Mesenteric fat pad (tissue), 1 donor: ENCODE measurements around the gene CTSW. TPM values are rescaled to one million over a fixed set of nuclear protein-coding genes. Genes with fewer than 3 reads are reported as not detected.

ENCODE experiments used
- DNase-seq: peaks from one replicate; pipeline ENCODE4 v3.0.0-alpha.2; 2020; ENCODE audit warnings: low spot score
- total RNA-seq: library from RNA; stranded (reverse); fragmentation: NEBNext Ultra II Directional; extraction: Animal tissue kit (Norgen Biotek cat#: 25700); gene quantifications from one replicate; pipeline ENCODE4 v1.2.1, GENCODE V29; 2021
- donor health status: DM: yes; HTN: yes; CAD: no.

Gene CTSW
- total RNA-seq, 1 donor from 2014 or later: 1.3 TPM

DNA sequence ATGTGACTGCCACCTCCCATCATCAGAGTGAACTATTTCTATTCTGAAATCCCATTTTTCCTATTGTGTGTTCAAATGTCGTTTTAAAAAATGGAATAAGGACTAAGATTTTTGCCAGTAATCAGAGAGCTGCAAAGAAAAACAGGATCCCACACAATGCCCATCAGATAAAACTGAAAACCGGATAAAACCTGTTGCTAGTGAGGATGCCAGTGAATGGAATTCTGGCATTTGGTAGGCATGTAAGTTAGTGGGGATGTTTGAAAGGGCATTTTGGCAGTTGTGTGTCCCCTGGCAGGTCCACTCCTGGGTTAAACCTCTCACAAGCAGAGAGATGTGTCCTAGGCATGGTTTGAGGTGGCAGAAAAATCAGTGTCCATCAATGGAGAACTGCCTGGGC, 45.8 kb downstream of the CTSW start:
- DNase-seq: no peak

DNA sequence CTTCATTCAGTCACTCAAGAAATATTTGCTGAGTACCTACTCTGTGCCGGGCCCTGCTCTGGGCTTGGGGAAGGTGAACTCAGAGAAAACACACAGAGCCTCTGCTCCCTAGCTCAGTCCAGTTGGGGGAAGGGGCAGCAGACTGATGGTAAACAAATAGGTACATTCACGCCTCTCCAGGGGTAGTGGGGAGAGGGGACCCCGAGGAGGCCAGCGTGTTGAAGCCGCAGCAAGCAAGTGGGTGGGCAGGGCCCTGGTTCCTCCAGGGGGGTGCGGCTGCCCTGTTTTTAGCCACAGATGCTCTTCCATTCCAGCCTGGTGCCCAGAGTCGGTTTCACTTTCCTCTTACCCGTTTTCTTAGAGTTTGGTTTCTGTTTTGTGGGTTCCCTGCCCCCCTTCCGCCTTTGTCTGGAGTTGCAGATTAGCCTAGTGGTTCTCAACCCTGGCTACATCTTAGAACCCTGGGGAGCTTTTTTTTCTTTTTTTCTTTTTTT, 48.3 kb downstream of the CTSW start:
- no peak for DNase-seq

DNA sequence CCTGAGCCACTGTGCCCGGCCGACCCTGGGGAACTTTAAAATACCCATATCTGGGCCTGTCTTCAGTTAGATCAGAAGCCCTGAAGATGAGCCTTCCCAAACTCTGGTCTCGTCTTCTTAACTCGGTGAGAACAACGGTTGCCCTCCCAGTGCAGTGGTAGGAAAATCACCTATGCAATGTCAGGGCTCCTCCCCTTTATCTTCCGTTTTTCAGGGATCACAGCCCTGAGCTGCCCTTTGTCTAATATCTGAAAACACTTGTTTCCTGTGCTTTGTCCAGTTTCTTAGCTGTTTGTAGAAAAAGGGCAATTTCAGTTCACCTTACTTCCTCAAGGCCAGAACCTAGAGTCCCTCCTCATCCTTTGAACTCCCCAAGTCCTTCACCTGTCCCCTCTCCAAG, 49.0 kb downstream of the CTSW start:
- no peak for DNase-seq

DNA sequence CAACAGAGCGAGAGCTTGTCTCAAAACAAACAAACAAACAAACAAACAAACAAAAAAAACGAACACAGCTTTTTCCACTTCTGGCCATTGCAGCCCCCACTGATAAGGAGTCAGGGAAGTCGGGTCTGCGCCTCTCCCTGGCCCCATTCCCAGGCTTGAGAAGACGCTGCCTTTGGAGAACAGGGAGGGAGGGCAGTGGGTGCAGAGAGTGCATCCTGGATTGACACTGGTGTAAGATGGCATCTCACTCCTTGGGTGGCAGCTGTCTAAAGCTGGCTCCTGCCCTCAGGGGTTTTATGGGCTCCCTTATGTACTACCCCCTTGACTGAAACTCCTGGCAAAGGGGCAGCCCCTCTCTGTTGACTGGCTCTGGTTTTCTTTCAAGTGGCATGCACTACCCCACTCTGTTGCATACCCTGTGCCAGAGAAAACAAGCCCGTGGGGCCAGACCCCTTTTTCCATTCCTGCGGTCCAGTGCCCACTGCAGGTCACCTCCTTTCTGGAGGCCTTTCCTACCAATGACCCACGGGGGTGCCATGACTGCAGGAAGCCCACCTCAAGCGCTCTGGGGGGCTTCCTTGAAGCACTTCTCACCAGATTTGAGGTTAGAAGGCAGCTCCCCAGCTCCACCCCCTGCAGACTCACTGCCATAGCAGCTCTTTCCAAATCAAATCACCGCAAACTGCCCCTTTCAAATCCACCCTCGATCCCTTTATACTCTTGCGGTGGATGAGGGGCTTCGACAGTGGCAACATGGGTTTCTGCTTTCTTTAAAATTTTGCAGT, 52.3 kb downstream of the CTSW start:
- no peak for DNase-seq

DNA sequence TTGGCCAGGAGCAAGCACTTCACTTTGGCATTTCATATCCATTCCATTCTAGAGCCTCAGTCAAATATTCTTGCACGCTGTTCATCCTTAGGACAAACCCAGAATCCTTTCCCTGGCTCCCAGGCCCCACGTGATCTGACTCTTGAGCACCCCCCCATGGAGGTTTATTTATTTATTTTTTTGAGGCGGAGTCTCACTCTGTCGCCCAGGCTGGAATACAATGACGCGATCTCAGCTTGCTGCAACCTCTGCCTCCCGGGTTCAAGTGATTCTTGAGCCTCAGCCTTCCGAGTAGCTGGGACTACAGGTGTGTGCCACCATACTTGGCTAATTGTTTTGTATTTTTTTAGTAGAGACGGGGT, 52.9 kb downstream of the CTSW start:
- DNase-seq: no peak

Other genes with a start within 250 kb of the CTSW start
- 54.5 TPM for gene SIPA1, start 241.7 kb upstream of the CTSW start, total RNA-seq
- 80.0 TPM for gene RELA, start 216.9 kb upstream of the CTSW start, total RNA-seq
- 49.9 TPM for gene KAT5, start 167.6 kb upstream of the CTSW start, total RNA-seq
- 71.8 TPM for gene RNASEH2C, start 159.0 kb upstream of the CTSW start, total RNA-seq
- 51.8 TPM for gene AP5B1, start 98.9 kb upstream of the CTSW start, total RNA-seq
- not detected for gene OVOL1, start 92.8 kb upstream of the CTSW start, total RNA-seq
- not detected for gene SNX32, start 45.9 kb upstream of the CTSW start, total RNA-seq
- 818 TPM for gene CFL1, start 21.7 kb upstream of the CTSW start, total RNA-seq
- gene MUS81, start 19.4 kb upstream of the CTSW start, total RNA-seq: 38.0 TPM
- gene EFEMP2, start 7.0 kb upstream of the CTSW start, total RNA-seq: 87.7 TPM
- 46.5 TPM for gene FIBP, start 8.6 kb downstream of the CTSW start, total RNA-seq
- gene CCDC85B, start 10.8 kb downstream of the CTSW start, total RNA-seq: 26.0 TPM
- gene FOSL1, start 20.6 kb downstream of the CTSW start, total RNA-seq: 58.3 TPM
- 33.4 TPM for gene C11orf68, start 39.2 kb downstream of the CTSW start, total RNA-seq
- gene DRAP1, start 39.6 kb downstream of the CTSW start, total RNA-seq: 87.0 TPM
- gene TSGA10IP, start 65.6 kb downstream of the CTSW start, total RNA-seq: not detected
- 47.9 TPM for gene SART1, start 81.9 kb downstream of the CTSW start, total RNA-seq
- gene EIF1AD, start 122.3 kb downstream of the CTSW start, total RNA-seq: 31.7 TPM
- 121 TPM for gene BANF1, start 122.7 kb downstream of the CTSW start, total RNA-seq
- not detected for gene CST6, start 132.2 kb downstream of the CTSW start, total RNA-seq
- 0.51 TPM for gene CATSPER1, start 146.6 kb downstream of the CTSW start, total RNA-seq
- not detected for gene GAL3ST3, start 169.3 kb downstream of the CTSW start, total RNA-seq
- 164 TPM for gene SF3B2, start 172.5 kb downstream of the CTSW start, total RNA-seq
- 64.9 TPM for gene PACS1, start 190.4 kb downstream of the CTSW start, total RNA-seq